ENCODE data around the gene CHD8. TPM values are rescaled to one million over a fixed set of nuclear protein-coding genes. Genes with fewer than 3 reads are reported as not detected.

Gene CHD8
- total and polyA plus RNA-seq, 2 of the 13 experiments (the other 11 are each of a cell fraction or from before 2014, with no cell fraction given), result 35.1 to 79.6 TPM

DNA sequence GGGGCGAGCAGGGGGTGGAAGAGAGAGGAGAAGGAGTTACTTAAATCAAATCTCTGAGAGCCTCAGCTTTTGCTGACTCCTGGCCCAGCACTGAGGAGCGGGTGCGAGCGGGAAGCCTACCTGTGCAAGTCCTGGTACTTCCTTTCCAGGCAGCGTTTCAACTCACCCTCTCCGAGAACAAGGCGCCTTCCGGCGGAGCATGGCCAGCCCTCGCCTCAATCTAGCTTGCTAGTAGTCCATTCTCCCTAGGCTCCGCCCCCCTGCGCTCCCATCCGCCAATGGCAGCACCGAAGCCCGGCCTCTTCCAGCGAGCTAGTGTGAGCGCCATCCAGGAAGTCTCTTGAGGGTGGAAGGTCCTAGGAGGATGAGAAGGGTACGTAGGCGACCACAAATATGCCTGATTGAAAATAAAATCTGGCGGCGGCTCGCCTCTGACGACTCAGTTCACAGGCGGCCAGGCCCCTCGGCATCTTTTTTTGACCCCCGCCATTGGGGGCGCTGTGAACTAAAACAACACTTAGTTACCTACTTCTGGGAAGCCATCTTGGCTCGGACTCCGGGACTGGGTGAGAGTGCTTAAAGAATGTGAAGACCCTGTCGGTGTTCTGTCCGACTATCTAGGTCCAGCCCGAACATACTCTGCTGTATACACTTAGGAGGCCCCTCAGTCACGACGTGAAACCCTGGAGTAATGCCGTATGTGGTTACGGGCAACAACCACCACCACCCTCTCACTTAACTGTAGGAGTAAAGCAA lies at the start of gene CHD8 (continued):
- TF ChIP-seq, protein P1, sequence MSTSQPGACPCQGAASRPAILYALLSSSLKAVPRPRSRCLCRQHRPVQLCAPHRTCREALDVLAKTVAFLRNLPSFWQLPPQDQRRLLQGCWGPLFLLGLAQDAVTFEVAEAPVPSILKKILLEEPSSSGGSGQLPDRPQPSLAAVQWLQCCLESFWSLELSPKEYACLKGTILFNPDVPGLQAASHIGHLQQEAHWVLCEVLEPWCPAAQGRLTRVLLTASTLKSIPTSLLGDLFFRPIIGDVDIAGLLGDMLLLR (CRISPR knock-in tag; IDR thresholded peaks at IDR 0.05), result peak; percentile 73; the same call in 1 of the 2 replicates
- peak; percentile 78 for TF ChIP-seq HNRNPLL (IDR thresholded peaks at IDR 0.05; ENCODE audit: low read depth, low read length, poor library complexity, severe bottlenecking)
- peak; percentile 92 for TF ChIP-seq ZNF431 (CRISPR knock-in tag; IDR thresholded peaks at IDR 0.05; ENCODE audit: borderline replicate concordance, low read depth)
- TF ChIP-seq JARID2 (CRISPR knock-in tag; IDR thresholded peaks at IDR 0.05; ENCODE audit: insufficient replicate concordance), result no peak
- no peak for TF ChIP-seq FOXM1 (CRISPR knock-in tag; IDR thresholded peaks at IDR 0.05)
- TF ChIP-seq ZNF251 (CRISPR knock-in tag; IDR thresholded peaks at IDR 0.05), result no peak
- TF ChIP-seq ZNF432 (CRISPR knock-in tag; IDR thresholded peaks at IDR 0.05; ENCODE audit: borderline replicate concordance), result no peak
- TF ChIP-seq ZNF333 (CRISPR knock-in tag; IDR thresholded peaks at IDR 0.05; ENCODE audit: borderline replicate concordance), result peak; percentile 95
- TF ChIP-seq, protein P2, sequence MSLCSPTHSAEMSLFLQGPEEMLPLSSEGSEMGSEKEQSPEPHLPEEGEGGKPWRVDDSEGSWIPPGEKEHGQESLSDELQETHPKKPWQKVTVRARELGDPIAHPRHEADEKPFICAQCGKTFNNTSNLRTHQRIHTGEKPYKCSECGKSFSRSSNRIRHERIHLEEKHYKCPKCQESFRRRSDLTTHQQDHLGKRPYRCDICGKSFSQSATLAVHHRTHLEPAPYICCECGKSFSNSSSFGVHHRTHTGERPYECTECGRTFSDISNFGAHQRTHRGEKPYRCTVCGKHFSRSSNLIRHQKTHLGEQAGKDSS (CRISPR knock-in tag; IDR thresholded peaks at IDR 0.05; ENCODE audit: borderline replicate concordance, low read depth), result peak; percentile 45; the same call in 1 of the 2 replicates
- TF ChIP-seq ZNF720 (CRISPR knock-in tag; IDR thresholded peaks at IDR 0.05), result no peak
- TF ChIP-seq, protein P3, sequence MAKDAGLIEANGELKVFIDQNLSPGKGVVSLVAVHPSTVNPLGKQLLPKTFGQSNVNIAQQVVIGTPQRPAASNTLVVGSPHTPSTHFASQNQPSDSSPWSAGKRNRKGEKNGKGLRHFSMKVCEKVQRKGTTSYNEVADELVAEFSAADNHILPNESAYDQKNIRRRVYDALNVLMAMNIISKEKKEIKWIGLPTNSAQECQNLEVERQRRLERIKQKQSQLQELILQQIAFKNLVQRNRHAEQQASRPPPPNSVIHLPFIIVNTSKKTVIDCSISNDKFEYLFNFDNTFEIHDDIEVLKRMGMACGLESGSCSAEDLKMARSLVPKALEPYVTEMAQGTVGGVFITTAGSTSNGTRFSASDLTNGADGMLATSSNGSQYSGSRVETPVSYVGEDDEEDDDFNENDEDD (CRISPR knock-in tag; IDR thresholded peaks at IDR 0.05; ENCODE audit: borderline replicate concordance), result peak; percentile 59; the same call in 1 of the 2 replicates
- peak; percentile 91 for TF ChIP-seq ZFY (CRISPR knock-in tag; IDR thresholded peaks at IDR 0.05)
- TF ChIP-seq ZBTB44 (CRISPR knock-in tag; IDR thresholded peaks at IDR 0.05), result no peak; the same call in none of the 2 replicates
- no peak for TF ChIP-seq IKZF4 (CRISPR knock-in tag; IDR thresholded peaks at IDR 0.05; ENCODE audit: borderline replicate concordance, low read depth, not compliant biosample characterization)
- peak; percentile 96 for TF ChIP-seq GABPB1 (CRISPR knock-in tag; IDR thresholded peaks at IDR 0.05)
- no peak for TF ChIP-seq ZNF589 (CRISPR knock-in tag; conservative IDR thresholded peaks at IDR 0.05)
- TF ChIP-seq ZNF547 (CRISPR knock-in tag; IDR thresholded peaks at IDR 0.05), result 0 out of 2 replicates have a peak, but pooled peaks have one; percentile 69
- peak; percentile 98 for TF ChIP-seq NFYC (CRISPR knock-in tag; IDR thresholded peaks at IDR 0.05)
- no peak; the same call in 1 of the 2 replicates for TF ChIP-seq HNF4A (CRISPR knock-in tag; IDR thresholded peaks at IDR 0.05)
- 0 out of 2 replicates have a peak, but pooled peaks have one; percentile 11 for TF ChIP-seq U2AF2 (IDR thresholded peaks at IDR 0.05; ENCODE audit: low read depth, low read length)
- TF ChIP-seq ZNF761 (CRISPR knock-in tag; conservative IDR thresholded peaks at IDR 0.05), result no peak
